B cell (primary cell): ENCODE results near the gene DKC1. TPM values are rescaled to one million over a fixed set of nuclear protein-coding genes. Genes with fewer than 3 reads are reported as not detected.
"Not testable (repeated sequence)": the region's sequence is repeated elsewhere in the genome, so short reads cannot be mapped to it uniquely, and the experiment has no call there.

Experiments
- ATAC-seq: fragments of 200-7000 bp; cut with Tn5 transposase; one replicate; pipeline ENCODE4 v1.10.0; 2021; ENCODE audit warnings: low read depth, mild to moderate bottlenecking, moderate number of reproducible peaks, moderate library complexity
- CTCF ChIA-PET: fragments of 350-600 bp; sonication (Branson Sonifier 250); formaldehyde crosslinking; loops from one replicate; lab custom pipeline; 2021; ENCODE audit warnings: antibody characterized with exemption, inconsistent platforms; lab: Charles Lee
- POLR2A ChIA-PET: fragments of 350-600 bp; sonication (Branson Sonifier 250); formaldehyde crosslinking; loops from one replicate; lab custom pipeline; 2021; ENCODE audit warnings: antibody characterized with exemption; lab: Charles Lee
- DNase-seq: peaks from one replicate; pipeline ENCODE4 v3.0.0; 2013
- H2AFZ ChIP-seq: 2 replicates; pipeline ENCODE4 v1.6.1; 2012; ENCODE audit warnings: mild to moderate bottlenecking, low read depth, low read length; ENCODE audit not compliant: insufficient read depth, poor library complexity, severe bottlenecking
- H3K27ac ChIP-seq, 2 donors: 1 replicate in 1 of 2; 2 replicates in 1 of 2; pipeline ENCODE4 v1.5.1; 2012 to 2013; ENCODE audit warnings: low read length in 2 of 2, mild to moderate bottlenecking in 2 of 2, moderate library complexity in 1 of 2
- H3K27me3 ChIP-seq, 4 experiments: fragments of 200-600 bp in 1 of 4; sonication (generic) in 1 of 4; replicated peaks in 1 of 4; 1 replicate in 2 of 4; 2 replicates in 2 of 4; pipeline versions ENCODE4 v1.6.1 to v1.7.0; 2013 to 2016; ENCODE audit warnings: low read length in 3 of 4, mild to moderate bottlenecking in 2 of 4, mixed read lengths in 1 of 4, moderate library complexity in 1 of 4; ENCODE audit not compliant: insufficient read depth in 4 of 4, control insufficient read depth in 3 of 4; ENCODE audit errors: control extremely low read depth in 1 of 4
- H3K36me3 ChIP-seq, 2 experiments: replicated peaks in 1 of 2; 1 replicate in 1 of 2; 2 replicates in 1 of 2; pipeline versions ENCODE4 v1.6.1 to v1.7.1; 2013; ENCODE audit warnings: low read length in 1 of 2; ENCODE audit not compliant: insufficient read depth in 2 of 2, control insufficient read depth in 1 of 2; ENCODE audit errors: control extremely low read depth in 1 of 2, extremely low read depth in 1 of 2
- H3K4me1 ChIP-seq, 2 donors: fragments of 200-600 bp in 1 of 2; sonication (generic) in 1 of 2; 1 replicate in 1 of 2; 2 replicates in 1 of 2; pipeline versions ENCODE4 v1.5.1 to v1.6.1; 2013 to 2017; ENCODE audit warnings: low read length in 2 of 2; ENCODE audit not compliant: control insufficient read depth in 2 of 2, insufficient read depth in 2 of 2
- H3K4me2 ChIP-seq: replicated peaks from 2 replicates; pipeline ENCODE3; 2012; ENCODE audit warnings: mild to moderate bottlenecking, low read depth, low read length; ENCODE audit not compliant: poor library complexity, severe bottlenecking
- H3K4me3 ChIP-seq, 5 experiments: fragments of 200-600 bp in 1 of 5; sonication (generic) in 1 of 5; 1 replicate in 3 of 5; 2 replicates in 2 of 5; pipeline versions ENCODE4 v1.5.1 to v1.7.0; 2011 to 2016; ENCODE audit warnings: low read length in 4 of 5, mild to moderate bottlenecking in 4 of 5, low read depth in 2 of 5, control low read depth in 1 of 5, moderate library complexity in 1 of 5; ENCODE audit not compliant: insufficient read depth in 1 of 5; ENCODE audit errors: control extremely low read depth in 1 of 5, extremely low read depth in 1 of 5
- H3K79me2 ChIP-seq: fragments of 200-600 bp; sonication (generic); one replicate; pipeline ENCODE4 v1.6.0; 2016; ENCODE audit warnings: low read length; ENCODE audit not compliant: control insufficient read depth, insufficient read depth
- H3K9ac ChIP-seq: fragments of 200-600 bp; sonication (generic); 2 replicates; pipeline ENCODE4 v1.6.1; 2017; ENCODE audit warnings: mild to moderate bottlenecking, low read length, moderate library complexity
- H3K9me3 ChIP-seq, 3 donors: one replicate each; pipeline versions ENCODE4 v1.6.1 to v1.7.1; 2013; ENCODE audit warnings: low read length in 2 of 3; ENCODE audit not compliant: control insufficient read depth in 2 of 3, insufficient read depth in 1 of 3; ENCODE audit errors: control extremely low read depth in 1 of 3
- H4K20me1 ChIP-seq: 2 replicates; pipeline ENCODE4 v1.6.0; 2012; ENCODE audit warnings: mild to moderate bottlenecking, low read length; ENCODE audit not compliant: insufficient read depth, control insufficient read depth, poor library complexity, severe bottlenecking
- H3K27ac Mint-ChIP-seq: one replicate; pipeline ENCODE4 v1.8.0; 2021; ENCODE audit warnings: mixed read lengths
- H3K27me3 Mint-ChIP-seq: one replicate; pipeline ENCODE4 v1.8.0; 2021; ENCODE audit warnings: mixed read lengths
- H3K4me1 Mint-ChIP-seq: one replicate; pipeline ENCODE4 v1.8.0; 2021; ENCODE audit warnings: mixed read lengths
- H3K4me3 Mint-ChIP-seq: one replicate; pipeline ENCODE4 v1.8.0; 2021; ENCODE audit warnings: mixed read lengths
- H3K9me3 Mint-ChIP-seq: one replicate; pipeline ENCODE4 v1.8.0; 2022; ENCODE audit warnings: mixed read lengths; ENCODE audit not compliant: insufficient read depth
- CTCF ChIP-seq: fragments of 200-600 bp; IDR thresholded peaks from one replicate; pipeline ENCODE4 v1.8.0; 2022; ENCODE audit warnings: antibody characterized with exemption, mild to moderate bottlenecking
- WGBS: methylation state at CpG from one replicate; pipeline ENCODE4 v1.1.5; 2013; ENCODE audit warnings: missing lambda C conversion rate; ENCODE audit not compliant: insufficient coverage; 5-methylcytosine and 5-hydroxymethylcytosine counted together
- intact Hi-C: fragments of 100-400 bp; cut with micrococcal nuclease; formaldehyde crosslinking; loops from one replicate; pipeline ENCODE4 v1.10.0; 2022
- polyA plus RNA-seq: library from polyadenylated mRNA; depleted of rRNA; stranded (reverse); fragments of >200 nt; gene quantifications from 2 replicates; pipeline ENCODE4 v1.2.3, GENCODE V29; 2012
- total RNA-seq, 2 donors: library from RNA; stranded (reverse); fragments of 120-200 nt in 1 of 2; gene quantifications; 1 replicate in 1 of 2; 2 replicates in 1 of 2; pipeline versions ENCODE4 v1.2.3 to v1.2.4, GENCODE V29; 2013 to 2022

The DKC1 gene
- total and polyA plus RNA-seq, 2 donors (not counting 1 experiment from before 2014, with no cell fraction given), result 18.8 to 73.5 TPM

GRCh38 chrX:154817048-154817618, 54.5 kb downstream of the DKC1 start:
- peaks cover 17% of the 10 kb centered on the region for H3K4me1 Mint-ChIP-seq
- H3K9ac ChIP-seq, H3K9me3 Mint-ChIP-seq, H3K27me3 Mint-ChIP-seq, H4K20me1 ChIP-seq, H3K4me3 Mint-ChIP-seq, H3K9me3 ChIP-seq, H2AFZ ChIP-seq, H3K4me3 ChIP-seq, H3K27me3 ChIP-seq, H3K79me2 ChIP-seq, DNase-seq, H3K27ac ChIP-seq, H3K4me2 ChIP-seq, H3K36me3 ChIP-seq, ATAC-seq, POLR2A ChIA-PET, intact Hi-C loops, H3K27ac Mint-ChIP-seq: not testable (repeated sequence)
- 98% methylated on average over 9 of the region's 19 CpGs for WGBS
- H3K4me1 ChIP-seq, result peaks cover 9 to 16% of the 10 kb centered on the region in 2 donors
- CTCF ChIA-PET, result interaction anchor here (1.7 kb wide), 1 partner anchor 17 kb away, joined by 4 read pairs; no protein-coding TSS in a partner anchor

GRCh38 chrX:154818916-154819770, 56.5 kb downstream of the DKC1 start:
- H3K9ac ChIP-seq, result no peak overlapping the region

More at GRCh38 chrX:154818916-154819770, 56.5 kb downstream of the DKC1 start:
- H3K27me3 ChIP-seq, result no peaks in the 10 kb centered on the region
- intact Hi-C loops, result no loop called here
- peaks cover 9 to 16% of the 10 kb centered on the region in 2 donors for H3K4me1 ChIP-seq
- peak; percentile 50 for ATAC-seq
- H3K79me2 ChIP-seq, result no peaks in the 10 kb centered on the region
- H3K9me3 ChIP-seq, result no peaks in the 10 kb centered on the region
- no peak for DNase-seq
- H3K27me3 Mint-ChIP-seq, result no peaks in the 10 kb centered on the region
- CTCF ChIA-PET, result interaction anchor here (1.0 to 2.1 kb wide), 4 partner anchors 8 to 21 kb away, joined by 4 to 7 read pairs (median 4); partner anchors contain the start of gene MPP1
- H3K27ac Mint-ChIP-seq, result peak overlapping the region; percentile 90
- peak overlapping the region; percentile 78 for H3K4me3 Mint-ChIP-seq
- no peaks in the 10 kb centered on the region for H4K20me1 ChIP-seq
- peak overlapping the region; percentile 47 for H3K4me2 ChIP-seq
- H3K4me3 ChIP-seq, result no peak overlapping the region
- no peaks in the 10 kb centered on the region for H3K9me3 Mint-ChIP-seq
- no peak overlapping the region for H2AFZ ChIP-seq
- POLR2A ChIA-PET, result interaction anchor here (0.6 kb wide), 1 partner anchor 396 kb away, joined by 4 read pairs; no protein-coding TSS in a partner anchor
- peaks cover 19% of the 10 kb centered on the region for H3K4me1 Mint-ChIP-seq
- H3K36me3 ChIP-seq, result no peaks in the 10 kb centered on the region
- peak overlapping the region; percentile 5 to 54 for H3K27ac ChIP-seq
- no CpG with 5 or more reads among the region's 11 CpGs for WGBS
- TF ChIP-seq CTCF, result no peak
